Measurements from ENCODE around the gene ZNF770.

The ZNF770 gene, protein sequence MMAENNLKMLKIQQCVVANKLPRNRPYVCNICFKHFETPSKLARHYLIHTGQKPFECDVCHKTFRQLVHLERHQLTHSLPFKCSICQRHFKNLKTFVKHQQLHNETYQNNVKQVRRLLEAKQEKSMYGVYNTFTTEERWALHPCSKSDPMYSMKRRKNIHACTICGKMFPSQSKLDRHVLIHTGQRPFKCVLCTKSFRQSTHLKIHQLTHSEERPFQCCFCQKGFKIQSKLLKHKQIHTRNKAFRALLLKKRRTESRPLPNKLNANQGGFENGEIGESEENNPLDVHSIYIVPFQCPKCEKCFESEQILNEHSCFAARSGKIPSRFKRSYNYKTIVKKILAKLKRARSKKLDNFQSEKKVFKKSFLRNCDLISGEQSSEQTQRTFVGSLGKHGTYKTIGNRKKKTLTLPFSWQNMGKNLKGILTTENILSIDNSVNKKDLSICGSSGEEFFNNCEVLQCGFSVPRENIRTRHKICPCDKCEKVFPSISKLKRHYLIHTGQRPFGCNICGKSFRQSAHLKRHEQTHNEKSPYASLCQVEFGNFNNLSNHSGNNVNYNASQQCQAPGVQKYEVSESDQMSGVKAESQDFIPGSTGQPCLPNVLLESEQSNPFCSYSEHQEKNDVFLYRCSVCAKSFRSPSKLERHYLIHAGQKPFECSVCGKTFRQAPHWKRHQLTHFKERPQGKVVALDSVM

DNA sequence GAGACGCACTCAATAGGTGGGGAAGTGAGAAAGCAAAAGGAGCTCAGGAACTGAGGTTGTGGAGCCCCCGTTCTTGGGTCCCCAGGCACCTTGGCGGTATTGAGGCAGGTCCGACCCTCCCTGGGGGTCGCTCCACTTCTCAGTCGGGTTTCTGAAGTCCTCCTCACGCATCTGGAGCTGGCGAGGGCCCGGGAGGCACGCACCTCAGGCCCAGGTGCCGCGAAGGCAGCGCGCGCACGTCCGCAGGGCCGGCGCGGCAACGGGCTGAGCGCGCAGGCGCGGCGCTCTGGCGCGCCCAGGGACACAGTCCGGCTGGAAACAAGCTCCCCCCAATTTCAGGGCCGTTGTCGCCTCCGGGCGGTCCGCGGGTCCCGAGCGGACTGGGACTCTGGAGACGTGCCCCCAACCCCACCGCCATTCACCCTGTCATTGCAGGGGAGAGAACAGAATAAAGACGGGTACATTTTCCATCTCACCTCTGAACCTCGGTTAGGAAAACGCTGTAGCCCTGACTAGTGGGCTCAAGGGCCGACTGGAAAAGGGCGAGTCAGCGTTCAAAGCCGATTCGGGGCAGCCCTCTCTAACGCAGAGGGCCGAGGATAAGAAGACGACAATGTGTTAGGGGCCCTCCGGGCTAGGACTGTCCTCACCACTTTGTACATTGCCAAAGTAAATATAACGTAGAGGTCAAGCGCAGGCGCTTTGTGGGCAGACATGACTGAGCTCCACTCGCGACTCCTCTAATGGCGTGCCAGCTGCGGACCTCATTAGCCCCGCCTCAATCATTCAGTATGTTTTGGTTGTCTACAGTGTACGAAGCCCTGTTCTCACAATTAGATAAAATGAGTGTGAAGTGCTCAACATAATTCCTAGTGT is at the start of gene ZNF770:
Gene ZNF770 (minus strand): TSS at position 261 of the 876 bp plus-strand sequence. CDS start 4,853 bp downstream, outside the sequence.
- peak; percentile 82 for DNase-seq

DNA sequence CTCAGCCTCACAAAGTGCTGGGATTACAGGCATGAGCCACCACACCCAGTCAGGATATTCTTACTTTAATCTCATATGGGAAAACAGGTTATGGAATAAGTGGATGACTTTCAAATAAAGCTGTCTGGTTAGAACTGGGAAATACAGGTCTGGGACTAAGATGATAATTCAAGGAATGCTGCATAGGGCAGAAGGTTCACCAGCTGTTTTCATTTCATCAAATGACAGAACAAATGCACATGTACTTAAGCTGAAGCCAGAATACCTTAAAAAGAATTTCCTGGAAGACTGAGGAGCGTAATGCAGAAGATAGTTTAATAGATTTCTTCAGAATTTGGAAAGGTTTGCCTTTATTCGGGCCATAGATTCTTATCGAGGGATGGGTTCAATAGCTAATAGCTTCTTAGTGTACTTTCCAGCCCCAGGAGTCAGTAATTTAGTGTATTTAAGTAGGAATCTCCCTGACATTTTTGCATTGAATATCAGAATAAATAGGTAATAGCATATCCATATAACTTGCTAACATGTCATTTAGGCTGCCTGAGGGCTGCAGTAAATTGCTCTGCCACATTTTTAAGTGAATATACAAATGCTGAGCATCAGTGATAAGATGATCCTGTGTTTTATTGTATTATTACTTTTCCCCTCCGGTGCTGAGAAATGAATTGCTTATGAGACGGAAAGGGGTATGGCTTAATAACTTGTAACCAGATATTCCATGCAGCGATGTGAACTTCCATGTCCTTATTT is 40.3 kb upstream of the ZNF770 start:
- no peak for DNase-seq

DNA sequence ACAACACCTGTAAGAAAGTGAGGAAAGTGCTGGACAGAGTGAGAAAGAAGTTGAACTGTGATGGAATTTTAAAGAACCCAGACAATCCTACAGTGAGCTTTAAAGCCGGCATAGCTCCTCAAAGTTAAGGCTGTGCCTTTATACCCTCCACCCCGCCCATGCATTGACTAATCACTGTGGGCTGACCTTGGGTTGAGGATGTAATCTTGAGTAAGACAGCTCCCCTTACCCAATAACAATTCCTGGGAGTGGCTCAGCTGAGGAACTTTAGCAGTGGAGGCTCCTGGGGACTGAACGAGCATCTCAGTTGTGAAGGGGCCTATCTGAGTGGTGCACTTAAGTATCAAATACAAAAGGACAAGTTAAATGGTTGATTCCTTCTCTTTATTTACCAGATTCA is 35.7 kb upstream of the ZNF770 start:
- no peak for DNase-seq

DNA sequence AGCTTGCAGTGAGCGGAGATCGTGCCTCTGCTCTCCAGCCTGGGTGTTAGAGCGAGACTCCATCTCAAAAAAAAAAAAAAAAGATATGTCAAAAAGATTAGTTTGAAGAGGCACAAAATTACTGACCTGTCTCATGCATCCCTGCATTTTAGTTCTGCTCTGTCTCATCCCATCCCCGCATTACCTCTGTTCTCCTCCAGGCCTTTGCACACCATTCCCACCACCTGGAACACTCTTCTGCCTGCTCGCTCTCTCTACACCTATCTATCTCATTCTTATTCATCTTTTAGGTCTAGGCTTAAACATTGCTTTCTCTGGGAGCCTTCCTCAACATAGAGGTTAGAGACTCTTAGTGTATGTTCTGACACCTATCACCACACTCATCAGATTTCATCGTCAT is 32.9 kb upstream of the ZNF770 start:
- DNase-seq: no peak

DNA sequence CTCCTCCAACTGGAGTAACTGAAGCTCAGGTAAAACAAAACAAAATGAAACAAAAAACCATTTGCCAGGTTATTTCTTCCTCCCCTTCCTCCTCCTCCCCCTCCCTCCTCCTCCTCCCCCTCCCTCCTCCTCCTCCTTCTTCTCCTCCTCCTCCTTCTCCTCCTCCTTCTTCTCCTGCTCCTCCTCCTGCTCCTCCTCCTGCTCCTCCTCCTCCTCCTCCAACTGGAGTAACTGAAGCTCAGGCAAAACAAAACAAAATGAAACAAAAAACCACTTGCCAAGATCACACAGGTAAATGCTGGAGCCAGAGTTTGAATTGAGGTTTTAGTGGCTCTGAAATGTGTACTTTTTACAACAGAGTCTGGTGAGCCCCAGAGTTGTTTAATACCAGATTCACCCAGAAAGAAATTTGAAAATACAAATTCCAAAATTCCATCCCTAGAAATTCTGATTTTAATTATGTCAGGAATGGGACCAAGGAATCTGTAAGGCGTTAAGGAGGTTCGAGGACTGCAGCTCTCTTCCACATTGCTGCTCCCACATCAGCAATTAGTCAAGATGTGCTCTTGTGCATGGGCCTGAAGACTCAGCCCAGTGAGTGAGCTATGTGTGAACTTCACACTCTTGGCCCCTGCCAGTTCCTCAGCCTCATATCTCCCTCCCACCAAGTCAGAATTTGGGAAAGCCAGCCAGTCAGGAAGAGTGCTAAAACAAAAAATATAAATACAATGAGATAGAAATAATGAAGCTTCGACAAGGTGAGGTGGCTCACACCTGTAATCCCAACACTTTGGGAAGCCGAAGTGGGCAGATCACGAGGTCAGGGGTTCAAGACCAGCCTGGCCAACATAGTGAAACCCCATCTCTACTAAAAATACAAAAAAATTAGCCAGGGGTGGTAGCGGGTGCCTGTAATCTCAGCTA is 31.6 kb upstream of the ZNF770 start:
- no peak for DNase-seq

DNA sequence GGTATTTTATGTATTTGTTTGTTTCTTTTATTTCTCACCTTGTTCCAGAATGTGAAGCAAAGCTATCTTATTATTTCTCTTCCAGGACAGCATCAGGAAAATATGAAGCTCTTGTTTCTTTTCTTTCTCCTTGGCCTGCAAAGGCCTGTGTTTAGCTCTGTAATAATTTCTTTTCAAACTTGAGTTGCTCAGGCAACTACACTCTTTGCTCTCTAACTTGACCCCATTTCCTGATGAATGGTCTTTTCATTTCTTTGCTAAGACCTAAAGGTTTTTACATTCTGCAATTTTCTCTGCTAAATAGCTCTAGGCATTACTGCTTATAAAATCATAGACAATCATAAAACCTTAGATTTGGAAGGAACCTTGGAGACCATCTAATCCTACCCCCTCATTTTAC is 26.2 kb upstream of the ZNF770 start:
- no peak for DNase-seq

DNA sequence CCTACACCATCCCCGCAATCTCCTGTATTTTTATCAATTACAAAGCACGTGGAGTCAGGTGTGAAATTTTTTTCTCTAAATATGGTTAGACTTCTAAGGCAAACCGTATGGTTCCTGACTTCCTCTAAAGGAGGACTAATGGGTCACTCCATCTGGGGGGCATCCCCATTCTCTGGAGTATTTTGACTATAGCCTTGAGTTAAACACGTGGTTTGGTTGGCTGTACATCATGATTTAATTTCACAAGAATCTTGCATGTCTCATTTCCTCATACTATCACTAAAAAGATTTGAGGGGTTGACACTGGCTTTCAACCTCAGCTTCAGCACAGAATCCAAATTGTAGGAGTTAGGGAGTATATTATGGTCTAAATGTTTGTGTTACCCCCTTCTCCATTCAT is 25.3 kb upstream of the ZNF770 start:
- DNase-seq: no peak

DNA sequence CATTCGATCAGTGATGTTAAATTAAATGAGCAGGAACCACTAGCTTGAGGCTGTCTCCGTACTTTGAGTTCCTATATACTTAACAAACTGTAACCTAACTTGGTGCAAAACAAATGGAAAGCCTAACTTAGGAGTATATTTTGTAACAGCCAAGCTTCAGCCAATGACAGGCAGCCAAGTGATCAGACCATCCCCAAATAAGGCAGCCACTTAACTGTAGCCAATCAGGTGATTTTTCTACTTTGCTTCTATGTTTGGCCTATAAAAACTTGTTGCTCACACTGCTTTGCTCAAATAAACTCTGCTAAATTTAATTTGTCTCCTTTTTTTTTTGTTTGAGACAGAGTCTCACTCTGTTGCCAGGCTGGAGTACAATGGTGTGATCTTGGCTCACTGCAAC is 19.3 kb upstream of the ZNF770 start:
- no peak for DNase-seq

DNA sequence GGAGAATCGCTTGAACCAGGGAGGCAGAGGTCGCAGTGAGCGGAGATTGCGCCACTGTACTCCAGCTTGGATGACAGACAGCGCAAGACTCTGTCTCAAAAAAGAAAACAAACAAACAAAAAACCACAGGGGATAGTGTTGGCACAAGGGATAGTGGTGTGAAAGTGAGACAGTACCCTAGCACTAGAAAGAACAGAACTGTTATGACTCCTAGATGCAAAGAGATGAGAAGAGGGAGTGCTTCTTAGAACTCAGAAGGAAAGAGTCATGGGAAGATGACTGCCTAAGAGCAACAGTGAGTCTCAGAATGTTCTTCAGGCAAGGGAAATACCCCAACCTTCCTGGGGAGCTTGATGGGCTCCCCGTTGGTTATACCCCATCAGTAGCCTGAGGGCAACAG is 17.8 kb upstream of the ZNF770 start:
- DNase-seq: no peak

DNA sequence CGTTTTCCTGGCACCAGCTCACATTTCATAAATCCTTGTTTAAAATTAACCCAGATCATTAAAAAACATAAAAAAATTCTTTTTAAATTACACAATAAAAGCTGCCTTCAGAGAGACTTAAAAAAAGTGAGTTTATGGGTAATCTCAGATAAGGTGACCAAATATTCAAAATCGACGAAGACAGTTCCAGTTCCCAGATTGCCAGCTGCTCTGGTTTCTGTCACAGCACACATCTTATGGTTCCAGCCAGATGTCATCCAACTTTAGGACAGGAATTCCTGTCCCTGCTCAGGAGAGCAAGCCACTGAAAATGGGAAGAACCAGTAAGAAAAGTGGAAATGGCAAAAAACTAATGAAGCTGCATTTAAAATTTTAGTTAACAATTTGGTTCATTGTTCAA is 15.8 kb upstream of the ZNF770 start:
- DNase-seq: no peak

DNA sequence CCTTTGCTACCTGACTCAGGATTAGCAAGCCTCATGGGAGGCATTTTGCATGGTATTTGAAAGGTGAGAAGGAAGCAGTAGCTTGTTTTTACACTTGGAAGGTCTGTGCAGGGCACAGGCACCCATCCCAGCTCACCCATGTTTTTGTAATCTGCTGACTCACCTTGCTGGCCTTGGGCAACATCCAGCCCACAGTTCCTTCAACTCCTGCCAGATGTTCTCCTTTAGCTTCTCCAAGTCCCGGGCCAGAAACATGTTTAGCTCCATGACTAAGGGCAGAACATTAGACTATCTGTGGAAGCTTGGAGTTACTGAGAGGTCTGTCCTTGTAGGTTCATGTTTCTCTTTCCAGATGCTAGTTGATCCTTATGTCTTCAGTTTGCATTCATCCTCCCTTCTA is 12.4 kb upstream of the ZNF770 start:
- DNase-seq: no peak

DNA sequence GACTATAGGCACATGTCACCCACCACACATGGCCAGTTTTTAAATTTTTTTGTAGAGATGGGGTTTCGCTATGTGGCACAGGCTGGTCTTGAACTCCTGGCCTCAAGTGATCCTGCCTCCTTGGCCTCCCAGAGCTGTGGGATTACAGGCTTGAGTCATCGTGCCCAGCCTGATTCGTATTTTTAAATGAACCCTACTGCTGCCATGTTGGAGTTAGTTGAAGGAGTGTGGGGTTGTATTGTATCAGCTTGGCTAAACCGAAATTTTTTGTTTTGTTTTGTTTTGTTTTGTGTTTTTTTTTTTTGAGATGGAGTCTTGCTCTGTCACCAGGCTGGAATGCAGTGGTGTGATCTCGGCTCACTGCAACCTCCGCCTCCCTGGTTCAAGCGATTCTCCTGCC is 11.8 kb upstream of the ZNF770 start:
- DNase-seq: no peak

DNA sequence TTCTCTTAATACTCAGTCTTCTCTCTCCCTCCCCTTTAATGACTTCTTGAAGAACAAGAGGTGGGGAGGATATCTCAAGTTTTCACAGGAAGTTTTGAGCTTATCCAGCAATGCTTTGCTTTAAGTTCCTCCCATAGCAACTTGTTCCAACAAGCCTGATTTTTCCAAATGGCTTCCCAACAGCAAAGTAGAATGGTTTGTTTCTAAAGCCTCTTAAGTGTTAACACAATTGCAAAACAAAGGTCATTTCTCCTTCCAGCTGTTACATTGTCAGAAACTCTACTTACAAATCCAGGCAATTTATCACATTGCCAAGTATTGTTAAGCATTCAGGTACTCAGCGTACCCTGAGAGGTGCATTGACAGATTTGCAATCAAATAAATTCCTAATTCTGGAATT is 6.8 kb upstream of the ZNF770 start:
- no peak for DNase-seq

DNA sequence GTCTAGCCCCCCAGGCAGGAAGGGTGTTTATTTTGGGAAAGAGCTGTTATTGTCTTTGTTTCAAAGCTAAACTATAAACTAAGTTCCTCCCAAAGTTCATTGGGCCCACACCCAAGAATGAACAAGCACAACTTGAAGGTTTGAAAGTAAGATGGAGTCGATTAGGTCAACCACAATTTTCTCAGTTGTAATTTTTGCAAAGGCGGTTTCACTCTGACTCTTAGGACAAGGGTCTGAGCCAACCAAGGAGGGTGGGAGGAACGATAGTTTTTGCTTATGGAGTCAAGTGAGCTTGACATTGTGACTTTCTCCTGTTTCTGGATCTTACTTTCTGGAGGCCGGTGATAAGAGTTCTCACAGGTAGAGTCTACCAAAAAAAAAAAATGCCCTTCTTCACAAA is 5.8 kb upstream of the ZNF770 start:
- DNase-seq: peak; percentile 34

DNA sequence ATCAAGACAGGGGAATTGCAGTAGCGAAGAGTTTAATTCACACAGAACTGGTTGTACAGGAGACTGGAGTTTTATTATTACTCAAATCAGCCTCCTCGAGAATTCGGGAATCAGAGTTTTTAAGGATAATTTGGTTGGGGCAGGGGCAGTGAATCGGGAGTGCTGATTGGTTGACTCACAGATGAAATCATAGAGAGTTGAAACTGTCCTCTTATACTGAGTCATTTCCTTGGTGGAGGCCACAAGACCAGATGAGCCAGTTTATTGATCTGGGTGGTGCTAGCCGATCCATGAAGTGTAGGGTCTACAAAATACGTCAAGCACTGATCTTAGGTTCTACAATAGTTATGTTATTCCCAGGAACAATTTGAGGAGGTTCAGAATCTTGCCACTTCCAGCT is 5.3 kb upstream of the ZNF770 start:
- peak; percentile 11 for DNase-seq

DNA sequence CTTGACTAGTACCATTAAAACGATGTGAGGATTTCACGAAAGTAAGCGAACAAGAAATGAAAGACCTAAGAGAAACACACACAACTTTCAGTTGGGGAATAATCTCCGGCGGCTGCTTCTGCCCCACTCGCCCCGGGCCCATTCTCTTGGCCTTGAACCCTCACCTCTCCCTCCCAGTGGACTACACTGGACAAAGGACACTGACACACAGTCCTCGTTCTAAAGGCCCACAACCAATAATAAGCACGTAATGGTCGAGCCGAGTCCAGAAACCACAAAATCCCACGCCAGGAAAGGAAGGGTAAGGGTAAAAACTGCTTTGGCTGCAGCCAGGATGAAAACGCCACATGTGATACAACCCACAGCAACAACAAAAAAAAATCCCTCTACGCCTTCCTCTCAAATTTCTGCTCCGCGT is 469 bp downstream of the ZNF770 start:
- DNase-seq: no peak

DNA sequence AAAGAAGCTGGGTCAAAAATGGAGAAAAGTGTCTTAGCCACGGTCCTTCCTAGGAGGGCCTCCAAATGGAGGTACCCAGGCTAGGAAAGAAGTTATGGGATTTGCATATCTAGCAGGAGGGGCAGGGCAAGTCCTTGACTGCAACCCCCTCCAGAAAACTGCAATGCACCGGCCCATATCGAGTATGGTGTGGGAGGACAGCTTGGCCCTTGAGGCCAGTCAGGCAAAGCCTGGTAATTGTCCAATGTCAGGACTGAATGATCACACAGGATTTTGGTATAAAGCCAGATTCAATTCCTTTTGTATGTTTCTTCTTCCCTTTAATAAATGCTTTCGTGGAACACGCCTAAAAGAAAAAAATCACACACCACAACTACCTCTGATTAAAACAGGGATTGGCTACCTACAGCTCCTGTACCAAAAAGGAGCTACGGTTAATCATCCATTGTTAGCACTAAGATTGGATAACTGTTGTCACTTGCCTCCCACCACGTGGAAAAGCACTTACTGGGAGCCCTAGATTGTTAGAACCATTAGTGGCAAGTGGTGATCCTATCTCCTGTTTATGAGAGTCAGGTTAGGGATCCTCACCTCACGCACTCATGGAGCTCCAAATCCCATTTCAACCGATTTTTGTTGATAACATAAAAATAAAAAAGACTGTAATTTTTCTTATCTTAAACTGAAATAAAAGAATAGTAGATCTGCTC is 1.2 kb downstream of the ZNF770 start:
- DNase-seq: no peak

DNA sequence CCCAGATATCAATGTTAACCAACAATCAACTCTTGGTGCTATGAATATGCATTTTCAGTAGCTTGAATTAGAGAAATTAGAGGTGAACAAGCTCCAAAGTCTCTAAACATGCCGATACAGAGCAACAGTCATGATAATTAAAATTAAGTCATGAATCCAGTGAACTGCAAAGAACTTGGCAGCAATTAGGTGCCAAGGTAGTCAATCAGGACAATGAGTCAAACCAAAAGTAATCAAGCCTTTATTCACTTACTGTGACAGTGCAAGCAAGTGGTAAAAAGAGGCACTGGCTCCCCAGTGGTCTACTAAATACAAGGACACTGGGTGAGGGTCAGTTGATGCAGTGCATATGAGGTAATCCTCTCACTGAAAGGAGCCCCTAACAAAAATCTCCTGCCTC is 1.8 kb downstream of the ZNF770 start:
- DNase-seq: no peak

DNA sequence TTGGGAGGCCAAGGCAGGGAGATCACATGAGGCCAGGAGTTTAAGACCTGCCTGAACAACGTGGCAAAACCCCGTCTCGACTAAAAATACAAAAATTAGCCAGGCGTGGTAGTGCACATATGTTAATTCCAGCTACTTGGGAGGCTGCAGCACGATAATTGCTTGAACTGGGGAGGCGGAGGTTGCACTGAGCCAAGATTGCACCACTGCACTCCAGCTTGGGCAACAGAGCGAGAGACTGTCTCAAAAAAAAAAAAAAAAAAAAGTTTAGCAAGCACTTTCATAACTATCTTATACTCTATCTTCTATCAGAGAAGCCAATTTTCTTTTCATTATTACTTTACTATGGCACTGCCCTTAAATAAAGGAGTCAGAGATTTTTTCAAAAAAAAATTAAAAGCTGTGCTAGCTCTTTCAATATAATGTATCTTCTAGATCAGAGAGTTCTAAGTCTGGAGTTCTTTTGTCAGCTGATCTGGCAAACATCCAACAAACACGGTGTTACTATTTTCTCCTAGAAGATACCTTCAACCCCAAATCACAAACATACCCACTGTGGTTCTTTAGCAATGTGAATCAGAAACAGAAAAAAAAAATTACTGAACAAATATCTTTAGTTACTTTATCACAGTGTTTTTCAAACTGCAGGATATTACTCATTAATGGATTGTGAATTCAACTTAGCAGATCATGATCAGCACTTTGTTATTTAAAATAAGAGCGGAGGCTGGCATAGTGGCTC is 3.0 kb downstream of the ZNF770 start:
- no peak for DNase-seq

DNA sequence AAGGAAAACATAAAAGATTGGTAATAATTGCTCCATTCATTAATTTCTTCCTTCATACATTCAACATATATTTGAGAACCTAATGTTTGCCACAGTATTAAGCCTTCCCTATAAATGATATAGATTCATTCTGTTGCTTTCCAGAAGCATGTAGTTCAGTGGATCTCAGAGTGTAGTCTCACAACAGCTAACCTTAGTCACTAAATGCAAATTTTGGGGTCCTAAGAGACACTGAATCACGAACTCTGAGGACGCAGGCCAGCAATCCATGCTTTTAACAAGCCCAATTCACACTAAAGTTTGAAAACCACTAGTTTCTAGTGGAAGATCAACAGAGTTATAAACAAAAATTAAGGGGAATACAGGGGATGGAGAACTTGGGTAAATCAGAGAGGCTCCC is 11.3 kb downstream of the ZNF770 start:
- DNase-seq: no peak

Measured in stimulated activated CD4-positive, alpha-beta T cell treated with anti-CD3 and anti-CD28 coated beads, Interleukin-4, amount 100 ng/mL, for 24 hours (primary cell).